ENCODE results near the gene MAGI1. TPM values are rescaled to one million over a fixed set of nuclear protein-coding genes. Genes with fewer than 3 reads are reported as not detected.

The MAGI1 gene
- polyA plus RNA-seq, 3 donors, result not detected

DNA sequence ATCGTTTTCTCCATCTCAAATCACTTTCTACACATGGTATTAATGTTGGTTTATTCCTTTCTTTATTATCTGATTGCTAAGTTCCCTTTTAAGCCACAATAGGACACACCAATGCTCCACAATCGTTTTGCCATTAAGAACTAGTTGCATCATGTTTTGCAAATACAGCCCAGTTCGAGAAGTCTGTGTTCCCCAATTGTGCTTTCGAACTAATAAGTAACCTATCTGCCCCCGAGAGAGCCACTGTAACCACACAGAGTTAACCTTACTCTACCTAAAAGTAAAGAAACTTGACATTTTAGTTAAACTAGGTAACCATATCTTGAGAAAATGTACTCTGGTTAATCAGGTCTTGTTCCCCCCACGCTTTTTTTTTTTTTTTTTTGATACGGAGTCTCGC is 39.1 kb downstream of the MAGI1 start:
- Mint-ChIP-seq H3K27me3 (ENCODE audit: low read depth in 3 of 3) (peaks cover 0 to 2% (median 0%) of the 10 kb centered on the region in 3 donors), H3K9me3 (peaks cover 0 to 8% (median 2%) of the 10 kb centered on the region in 7 donors), H3K27ac (no peak overlapping the region), H3K36me3 (no peaks in the 10 kb centered on the region), H3K4me1 (no peaks in the 10 kb centered on the region), H3K4me3 (no peak overlapping the region)
- DNase-seq, result no peak
- Histone ChIP-seq H3K4me2 (replicated peaks; ENCODE audit: extremely low read depth, low read length, poor library complexity, severe bottlenecking) (no peak overlapping the region), H4K20me1 (ENCODE audit: insufficient read depth, low read length) (no peaks in the 10 kb centered on the region), H3K9ac (ENCODE audit: insufficient read depth, low read length, poor library complexity, severe bottlenecking) (no peak overlapping the region), H3K9me3 (replicated peaks in 1 of 2; ENCODE audit: control insufficient read depth in 1 of 2, insufficient read depth in 1 of 2, low read length in 2 of 2) (no peaks in the 10 kb centered on the region), H3K27ac (ENCODE audit: low read depth in 1 of 2, low read length in 2 of 2) (no peak overlapping the region), H2AFZ (ENCODE audit: insufficient read depth, low read depth, low read length, poor library complexity, severe bottlenecking) (no peak overlapping the region), H3K4me3 (replicated peaks in 1 of 3; ENCODE audit: low read depth in 2 of 3, low read length in 3 of 3) (no peak overlapping the region), H3K4me1 (ENCODE audit: control insufficient read depth in 1 of 2, insufficient read depth in 2 of 2, low read length in 2 of 2) (no peaks in the 10 kb centered on the region), H3K36me3 (replicated peaks in 1 of 2; ENCODE audit: control insufficient read depth in 1 of 2, insufficient read depth in 2 of 2, low read length in 2 of 2) (no peaks in the 10 kb centered on the region), H3K79me2 (ENCODE audit: insufficient read depth, low read length) (no peaks in the 10 kb centered on the region), H3K27me3 (ENCODE audit: control insufficient read depth in 2 of 2, insufficient read depth in 2 of 2, low read length in 2 of 2) (no peaks in the 10 kb centered on the region)
- TF ChIP-seq, protein P1, sequence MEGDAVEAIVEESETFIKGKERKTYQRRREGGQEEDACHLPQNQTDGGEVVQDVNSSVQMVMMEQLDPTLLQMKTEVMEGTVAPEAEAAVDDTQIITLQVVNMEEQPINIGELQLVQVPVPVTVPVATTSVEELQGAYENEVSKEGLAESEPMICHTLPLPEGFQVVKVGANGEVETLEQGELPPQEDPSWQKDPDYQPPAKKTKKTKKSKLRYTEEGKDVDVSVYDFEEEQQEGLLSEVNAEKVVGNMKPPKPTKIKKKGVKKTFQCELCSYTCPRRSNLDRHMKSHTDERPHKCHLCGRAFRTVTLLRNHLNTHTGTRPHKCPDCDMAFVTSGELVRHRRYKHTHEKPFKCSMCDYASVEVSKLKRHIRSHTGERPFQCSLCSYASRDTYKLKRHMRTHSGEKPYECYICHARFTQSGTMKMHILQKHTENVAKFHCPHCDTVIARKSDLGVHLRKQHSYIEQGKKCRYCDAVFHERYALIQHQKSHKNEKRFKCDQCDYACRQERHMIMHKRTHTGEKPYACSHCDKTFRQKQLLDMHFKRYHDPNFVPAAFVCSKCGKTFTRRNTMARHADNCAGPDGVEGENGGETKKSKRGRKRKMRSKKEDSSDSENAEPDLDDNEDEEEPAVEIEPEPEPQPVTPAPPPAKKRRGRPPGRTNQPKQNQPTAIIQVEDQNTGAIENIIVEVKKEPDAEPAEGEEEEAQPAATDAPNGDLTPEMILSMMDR (IDR thresholded peaks at IDR 0.05), result no peak
- intact Hi-C loops (cut with micrococcal nuclease), result no loop called here
- WGBS (ENCODE audit: insufficient coverage), result 89% methylated on average over 3 of the region's 8 CpGs

DNA sequence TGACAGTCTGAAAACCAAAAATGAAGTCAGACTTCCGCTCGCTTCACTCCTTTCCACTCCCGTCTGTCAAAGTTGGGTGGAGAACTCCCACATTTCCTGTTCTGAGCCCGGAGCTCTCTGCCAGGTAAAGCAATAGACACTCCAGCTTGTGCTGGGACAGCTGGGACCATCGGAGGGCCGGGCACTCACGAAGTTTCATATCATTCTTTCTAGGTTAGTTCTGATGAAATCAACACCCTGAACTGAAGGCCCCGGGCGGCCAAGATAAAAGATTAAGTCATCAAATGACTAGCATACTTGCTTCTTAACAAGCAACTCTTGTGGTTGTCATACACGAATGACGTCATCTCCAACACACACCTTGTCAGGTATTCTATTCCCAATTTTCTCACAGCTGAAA is 42.1 kb downstream of the MAGI1 start:
- Histone ChIP-seq H3K4me1 (ENCODE audit: control insufficient read depth in 1 of 2, insufficient read depth in 2 of 2, low read length in 2 of 2) (no peaks in the 10 kb centered on the region), H2AFZ (ENCODE audit: insufficient read depth, low read depth, low read length, poor library complexity, severe bottlenecking) (no peak overlapping the region), H3K4me2 (replicated peaks; ENCODE audit: extremely low read depth, low read length, poor library complexity, severe bottlenecking) (no peak overlapping the region), H3K27ac (ENCODE audit: low read depth in 1 of 2, low read length in 2 of 2) (no peak overlapping the region), H3K27me3 (ENCODE audit: control insufficient read depth in 2 of 2, insufficient read depth in 2 of 2, low read length in 2 of 2) (no peaks in the 10 kb centered on the region), H3K9ac (ENCODE audit: insufficient read depth, low read length, poor library complexity, severe bottlenecking) (no peak overlapping the region), H3K4me3 (replicated peaks in 1 of 3; ENCODE audit: low read depth in 2 of 3, low read length in 3 of 3) (no peak overlapping the region), H4K20me1 (ENCODE audit: insufficient read depth, low read length) (no peaks in the 10 kb centered on the region), H3K9me3 (replicated peaks in 1 of 2; ENCODE audit: control insufficient read depth in 1 of 2, insufficient read depth in 1 of 2, low read length in 2 of 2) (no peaks in the 10 kb centered on the region), H3K79me2 (ENCODE audit: insufficient read depth, low read length) (no peaks in the 10 kb centered on the region), H3K36me3 (replicated peaks in 1 of 2; ENCODE audit: control insufficient read depth in 1 of 2, insufficient read depth in 2 of 2, low read length in 2 of 2) (no peaks in the 10 kb centered on the region)
- H3K27ac Mint-ChIP-seq, result no peak overlapping the region
- 93% methylated on average over 9 of the region's 11 CpGs for WGBS (ENCODE audit: insufficient coverage)
- DNase-seq, result no peak
- peaks cover 0 to 8% (median 4%) of the 10 kb centered on the region in 7 donors for H3K9me3 Mint-ChIP-seq
- intact Hi-C loops (cut with micrococcal nuclease), result no loop called here
- no peaks in the 10 kb centered on the region for H3K4me1 Mint-ChIP-seq
- TF ChIP-seq, protein P1 (IDR thresholded peaks at IDR 0.05), result no peak
- peaks cover 0 to 2% (median 0%) of the 10 kb centered on the region in 3 donors for H3K27me3 Mint-ChIP-seq (ENCODE audit: low read depth in 3 of 3)
- H3K4me3 Mint-ChIP-seq, result no peak overlapping the region
- H3K36me3 Mint-ChIP-seq, result no peaks in the 10 kb centered on the region

All from CD14-positive monocyte (primary cell).